ENCODE results near the gene BMPR1B. TPM values are rescaled to one million over a fixed set of nuclear protein-coding genes. Genes with fewer than 3 reads are reported as not detected.

Gene BMPR1B
- total and polyA plus RNA-seq, 2 of the 8 experiments (the other 6 are each of a cell fraction or from before 2014, with no cell fraction given) = 0.14 to 1.1 TPM

GRCh38 chr4:94791701-94792100 lies 33.9 kb downstream of the BMPR1B start (continued):
- no peak for TF ChIP-seq CHD7 (IDR thresholded peaks at IDR 0.05; ENCODE audit: insufficient replicate concordance, low read length)
- TF ChIP-seq FOSL1 (IDR thresholded peaks at IDR 0.05; ENCODE audit: insufficient read depth, low read depth, low read length) = no peak
- no peak for TF ChIP-seq JUND (IDR thresholded peaks at IDR 0.05; ENCODE audit: low read length)
- no peak for TF ChIP-seq NANOG (IDR thresholded peaks at IDR 0.05; ENCODE audit: insufficient read depth, low read depth, low read length, poor library complexity, severe bottlenecking)
- TF ChIP-seq SIX5 (IDR thresholded peaks at IDR 0.05; ENCODE audit: low read depth, low read length) = no peak
- TF ChIP-seq BRCA1 (IDR thresholded peaks at IDR 0.05; ENCODE audit: low read depth, low read length) = no peak
- TF ChIP-seq POLR2AphosphoS5 (IDR thresholded peaks at IDR 0.05; ENCODE audit: low read depth, low read length) = no peak
- TF ChIP-seq POLR2A (IDR thresholded peaks at IDR 0.05; ENCODE audit: control extremely low read depth in 1 of 2, low read depth in 2 of 2, low read length in 2 of 2) = no peak
- no peak for TF ChIP-seq NRF1 (IDR thresholded peaks at IDR 0.05; ENCODE audit: low read depth, low read length)
- TF ChIP-seq EGR1 (IDR thresholded peaks at IDR 0.05; ENCODE audit: borderline replicate concordance, low read depth, low read length) = no peak
- TF ChIP-seq MAX (IDR thresholded peaks at IDR 0.05) = no peak
- TF ChIP-seq YY1 (IDR thresholded peaks at IDR 0.05; ENCODE audit: low read depth, low read length) = no peak
- no peak for TF ChIP-seq CREB1 (IDR thresholded peaks at IDR 0.05)

Measured in H1 (cell line).